ENCODE results near the gene SPRR2D.

Gene SPRR2D

GRCh38 chr1:153049211-153049610 is 8.3 kb upstream of the SPRR2D start:
- no peak for TF ChIP-seq CTCF (IDR thresholded peaks at IDR 0.05; ENCODE audit: low read length)
- no peak for TF ChIP-seq EZH2 (IDR thresholded peaks at IDR 0.05; ENCODE audit: borderline replicate concordance, low read length)
- Histone ChIP-seq H3K27ac (ENCODE audit: low read depth, low read length, poor library complexity, severe bottlenecking) (no peak overlapping the region), H3K4me1 (ENCODE audit: insufficient read depth, low read length, severe bottlenecking) (no peaks in the 10 kb centered on the region), H3K79me2 (ENCODE audit: insufficient read depth, low read length) (no peaks in the 10 kb centered on the region), H2AFZ (ENCODE audit: low read length) (no peak overlapping the region), H3F3A (ENCODE audit: insufficient read depth, low read length) (no peaks in the 10 kb centered on the region), H3K9ac (ENCODE audit: low read length) (no peak overlapping the region), H3K4me3 (ENCODE audit: low read depth, low read length, poor library complexity, severe bottlenecking) (no peak overlapping the region), H4K20me1 (ENCODE audit: insufficient read depth, low read length) (no peaks in the 10 kb centered on the region), H3K27me3 (ENCODE audit: insufficient read depth, low read length) (no peaks in the 10 kb centered on the region), H3K4me2 (ENCODE audit: low read length) (no peak overlapping the region), H3K36me3 (ENCODE audit: insufficient read depth, low read length) (no peaks in the 10 kb centered on the region), H3K9me3 (ENCODE audit: low read length) (no peaks in the 10 kb centered on the region), H3K9me2 (ENCODE audit: low read depth, low read length) (no peaks in the 10 kb centered on the region)

GRCh38 chr1:153035211-153035610 is 5.7 kb downstream of the SPRR2D start:
- Histone ChIP-seq H3K9ac (ENCODE audit: low read length) (no peak overlapping the region), H3K4me1 (ENCODE audit: insufficient read depth, low read length, severe bottlenecking) (no peaks in the 10 kb centered on the region), H3K36me3 (ENCODE audit: insufficient read depth, low read length) (no peaks in the 10 kb centered on the region), H3K9me3 (ENCODE audit: low read length) (no peaks in the 10 kb centered on the region), H3K9me2 (ENCODE audit: low read depth, low read length) (no peaks in the 10 kb centered on the region), H3K27ac (ENCODE audit: low read depth, low read length, poor library complexity, severe bottlenecking) (no peak overlapping the region), H3F3A (ENCODE audit: insufficient read depth, low read length) (no peaks in the 10 kb centered on the region), H3K27me3 (ENCODE audit: insufficient read depth, low read length) (no peaks in the 10 kb centered on the region), H3K4me3 (ENCODE audit: low read depth, low read length, poor library complexity, severe bottlenecking) (no peak overlapping the region), H4K20me1 (ENCODE audit: insufficient read depth, low read length) (no peaks in the 10 kb centered on the region), H3K79me2 (ENCODE audit: insufficient read depth, low read length) (no peaks in the 10 kb centered on the region), H2AFZ (ENCODE audit: low read length) (no peak overlapping the region), H3K4me2 (ENCODE audit: low read length) (no peak overlapping the region)
- TF ChIP-seq EZH2 (IDR thresholded peaks at IDR 0.05; ENCODE audit: borderline replicate concordance, low read length) (no peak), CTCF (IDR thresholded peaks at IDR 0.05; ENCODE audit: low read length) (no peak)

- Histone ChIP-seq H3K36me3 (ENCODE audit: insufficient read depth, low read length) (no peaks in the 10 kb centered on the region), H3K79me2 (ENCODE audit: insufficient read depth, low read length) (no peaks in the 10 kb centered on the region), H4K20me1 (ENCODE audit: insufficient read depth, low read length) (no peaks in the 10 kb centered on the region), H3K4me1 (ENCODE audit: insufficient read depth, low read length, severe bottlenecking) (no peaks in the 10 kb centered on the region), H3F3A (ENCODE audit: insufficient read depth, low read length) (no peaks in the 10 kb centered on the region), H3K27me3 (ENCODE audit: insufficient read depth, low read length) (no peaks in the 10 kb centered on the region), H3K27ac (ENCODE audit: low read depth, low read length, poor library complexity, severe bottlenecking) (no peak overlapping the region), H3K4me3 (ENCODE audit: low read depth, low read length, poor library complexity, severe bottlenecking) (no peak overlapping the region), H3K9me3 (ENCODE audit: low read length) (no peaks in the 10 kb centered on the region), H3K9ac (ENCODE audit: low read length) (no peak overlapping the region), H3K4me2 (ENCODE audit: low read length) (no peak overlapping the region), H3K9me2 (ENCODE audit: low read depth, low read length) (no peaks in the 10 kb centered on the region), H2AFZ (ENCODE audit: low read length) (no peak overlapping the region)
- no peak for TF ChIP-seq EZH2 (IDR thresholded peaks at IDR 0.05; ENCODE audit: borderline replicate concordance, low read length)
- TF ChIP-seq CTCF (IDR thresholded peaks at IDR 0.05; ENCODE audit: low read length): peak; percentile 42; the same call in 1 of the 2 replicates
Measured at GRCh38 chr1:153032677-153033308, 8.1 kb downstream of the SPRR2D start.
